ENCODE data around the gene MS4A14.

GRCh38 chr11:60392361-60392760, 3.9 kb upstream of the MS4A14 start:
- TF ChIP-seq EZH2 (IDR thresholded peaks at IDR 0.05) (no peak), POLR2AphosphoS5 (IDR thresholded peaks at IDR 0.05; ENCODE audit: borderline replicate concordance, low read depth, low read length) (no peak)

Data from SK-N-MC (cell line).